T1000 (cell line): ENCODE results near the gene KLF2.

Source experiments
- DNase-seq: peaks from one replicate; lab custom pipeline; 2025; ENCODE audit warnings: mixed read lengths; lab: John Stamatoyannopoulos, UW

The KLF2 gene

DNA sequence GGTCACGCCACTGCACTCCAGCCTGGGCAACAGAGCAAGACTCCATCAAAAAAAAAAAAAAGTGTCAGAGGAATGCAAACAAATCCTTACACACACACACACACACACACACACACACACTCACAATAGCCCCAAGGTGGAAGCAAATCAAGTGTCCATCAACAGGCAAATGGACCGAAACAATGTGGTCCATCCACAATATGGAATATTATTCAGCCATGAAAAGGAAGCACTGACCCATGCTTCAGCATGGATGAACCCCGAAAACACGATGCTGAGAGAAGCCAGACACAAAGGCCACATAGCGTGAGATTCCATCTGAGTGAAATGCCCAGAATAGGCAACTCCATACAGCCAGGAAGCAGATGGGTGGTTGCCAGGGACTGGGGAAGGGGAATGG lies 16.5 kb upstream of the KLF2 start:
- no peak for DNase-seq

DNA sequence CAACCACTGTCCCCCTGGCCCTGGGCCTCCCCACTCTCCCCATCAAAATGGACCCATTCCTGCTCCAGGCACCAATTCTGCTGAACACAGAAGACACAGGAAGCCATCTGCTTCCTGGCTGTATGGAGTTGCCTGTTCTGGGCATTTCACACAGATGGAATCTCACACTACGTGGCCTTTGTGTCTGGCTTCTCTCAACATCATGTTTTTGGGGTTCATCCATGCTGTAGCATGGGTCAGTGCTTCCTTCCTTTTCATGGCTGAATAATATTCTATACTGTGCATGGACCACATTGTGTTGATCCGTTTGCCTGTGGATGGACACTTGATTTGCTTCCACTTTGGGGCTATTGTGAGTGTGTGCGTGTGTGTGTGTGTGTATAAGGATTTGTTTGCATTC lies 15.0 kb upstream of the KLF2 start:
- DNase-seq: no peak

GRCh38 chr19:16315825-16316505 lies 8.7 kb upstream of the KLF2 start:
- DNase-seq: peak; percentile 59

- no peak for DNase-seq
These were observed 8.1 kb upstream of the KLF2 start for GRCh38 chr19:16316506-16316882.

DNA sequence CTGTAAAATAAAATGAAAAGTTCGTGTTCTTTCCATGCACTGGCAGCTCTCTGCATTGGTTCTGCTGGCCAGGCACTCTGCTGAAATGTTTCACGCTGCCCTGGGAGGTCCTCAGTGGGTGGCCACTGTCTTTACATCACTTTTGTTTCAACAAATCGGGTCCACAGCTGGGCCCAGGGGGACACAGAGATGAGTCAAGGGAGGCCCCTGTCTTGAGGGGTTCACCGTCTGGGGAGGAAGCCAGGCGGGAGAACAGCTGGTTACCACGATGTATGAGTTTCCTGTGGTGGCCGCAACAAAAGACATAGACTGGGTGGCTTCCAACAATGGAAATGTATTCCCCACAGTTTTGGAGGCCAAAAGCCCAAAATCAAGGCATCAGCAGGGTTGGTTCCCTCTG lies 5.1 kb upstream of the KLF2 start:
- DNase-seq: no peak

DNA sequence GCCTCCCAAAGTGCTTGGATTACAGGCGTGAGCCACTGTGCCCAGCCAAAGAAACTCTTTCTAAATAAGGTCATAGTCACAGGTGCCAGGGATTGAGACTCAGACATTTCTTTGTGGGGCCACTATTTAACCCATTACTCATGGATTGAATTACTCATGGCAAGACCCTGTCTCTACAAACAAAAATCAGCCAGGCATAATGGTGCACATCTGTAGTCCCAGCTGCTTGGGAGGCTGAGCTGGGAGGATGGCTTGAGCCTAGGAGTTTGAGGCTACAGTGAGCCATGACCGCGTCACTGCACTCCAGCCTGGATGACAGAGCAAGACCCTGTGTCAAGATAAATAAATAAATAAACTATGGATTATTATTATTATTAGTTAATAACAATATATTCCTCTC lies 3.6 kb upstream of the KLF2 start:
- no peak for DNase-seq

DNA sequence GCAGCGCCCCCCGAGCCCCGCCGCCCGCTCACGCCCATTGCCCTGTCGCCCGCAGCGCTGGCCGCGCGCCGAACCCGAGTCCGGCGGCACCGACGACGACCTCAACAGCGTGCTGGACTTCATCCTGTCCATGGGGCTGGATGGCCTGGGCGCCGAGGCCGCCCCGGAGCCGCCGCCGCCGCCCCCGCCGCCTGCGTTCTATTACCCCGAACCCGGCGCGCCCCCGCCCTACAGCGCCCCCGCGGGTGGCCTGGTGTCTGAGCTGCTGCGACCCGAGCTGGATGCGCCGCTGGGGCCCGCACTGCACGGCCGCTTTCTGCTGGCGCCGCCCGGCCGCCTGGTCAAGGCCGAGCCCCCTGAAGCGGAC lies 518 bp downstream of the KLF2 start:
- no peak for DNase-seq

- no peak for DNase-seq
These were observed 1.2 kb downstream of the KLF2 start for GRCh38 chr19:16325641-16326400.

GRCh38 chr19:16326401-16327168 lies 2.0 kb downstream of the KLF2 start:
- DNase-seq: no peak

GRCh38 chr19:16327169-16327475 lies 2.5 kb downstream of the KLF2 start:
- no peak for DNase-seq

DNA sequence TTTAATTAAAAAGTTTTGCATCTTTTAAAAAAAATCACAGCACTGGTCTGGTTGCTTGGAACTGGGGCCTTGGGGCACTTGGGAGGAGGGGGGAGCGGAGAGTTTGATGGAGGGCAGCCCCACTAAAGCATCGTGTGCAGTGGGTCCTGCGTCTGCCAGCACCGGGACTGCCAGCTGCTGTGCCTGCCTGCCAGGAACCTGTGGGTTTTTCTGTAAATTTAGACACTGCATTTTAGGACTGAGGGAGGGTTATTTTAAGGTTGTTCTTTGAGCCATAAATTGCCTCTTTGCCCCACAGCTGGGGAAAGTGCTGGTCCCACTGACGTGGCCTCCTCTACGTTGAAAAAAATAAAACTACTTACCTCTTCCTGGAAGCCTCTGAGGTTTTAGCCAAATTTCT lies 2.9 kb downstream of the KLF2 start:
- DNase-seq: no peak

DNA sequence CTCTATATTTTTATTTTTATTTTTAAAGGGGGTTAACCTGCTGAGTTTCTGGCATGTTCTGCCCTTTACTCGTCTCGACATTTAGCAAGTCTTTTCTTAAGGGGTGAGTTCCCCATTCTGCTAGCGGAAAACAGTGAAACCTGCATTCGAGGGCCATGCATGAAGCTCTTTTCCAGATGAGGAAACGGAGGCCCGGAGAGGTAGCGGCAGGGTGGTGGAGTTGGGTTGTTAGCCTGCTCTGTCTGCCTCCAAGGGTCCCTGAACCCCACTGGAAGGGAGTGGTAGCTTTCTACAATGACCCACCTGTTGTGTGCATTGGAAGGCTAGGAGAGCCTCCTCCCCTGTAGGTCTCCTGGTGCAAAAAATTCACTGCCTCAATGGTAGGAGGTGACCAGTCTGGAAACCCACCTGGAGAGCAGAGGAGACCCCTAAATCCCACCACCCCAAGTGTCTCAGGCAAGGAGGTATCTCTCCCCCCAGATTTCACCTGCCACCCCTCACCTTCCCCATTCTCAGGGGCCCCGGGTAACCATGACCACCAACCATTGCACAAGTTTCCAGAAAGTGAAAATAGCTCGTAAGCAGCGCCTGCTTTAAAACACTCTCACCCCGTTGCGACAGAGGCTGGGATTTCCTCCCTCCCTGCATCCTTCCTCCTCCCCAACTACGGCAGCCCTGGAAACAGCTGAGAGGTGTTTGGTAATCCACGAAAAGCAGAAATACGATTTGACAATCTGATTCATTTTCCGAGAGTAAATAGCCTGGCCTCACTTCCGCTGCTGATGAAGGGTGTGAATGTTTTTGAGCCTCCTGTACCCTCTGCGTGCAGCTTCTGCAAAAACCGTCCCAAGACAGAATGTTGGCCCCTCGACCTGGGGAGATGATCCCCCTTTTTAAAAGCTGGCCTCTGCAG lies 3.5 kb downstream of the KLF2 start:
- DNase-seq: no peak

DNA sequence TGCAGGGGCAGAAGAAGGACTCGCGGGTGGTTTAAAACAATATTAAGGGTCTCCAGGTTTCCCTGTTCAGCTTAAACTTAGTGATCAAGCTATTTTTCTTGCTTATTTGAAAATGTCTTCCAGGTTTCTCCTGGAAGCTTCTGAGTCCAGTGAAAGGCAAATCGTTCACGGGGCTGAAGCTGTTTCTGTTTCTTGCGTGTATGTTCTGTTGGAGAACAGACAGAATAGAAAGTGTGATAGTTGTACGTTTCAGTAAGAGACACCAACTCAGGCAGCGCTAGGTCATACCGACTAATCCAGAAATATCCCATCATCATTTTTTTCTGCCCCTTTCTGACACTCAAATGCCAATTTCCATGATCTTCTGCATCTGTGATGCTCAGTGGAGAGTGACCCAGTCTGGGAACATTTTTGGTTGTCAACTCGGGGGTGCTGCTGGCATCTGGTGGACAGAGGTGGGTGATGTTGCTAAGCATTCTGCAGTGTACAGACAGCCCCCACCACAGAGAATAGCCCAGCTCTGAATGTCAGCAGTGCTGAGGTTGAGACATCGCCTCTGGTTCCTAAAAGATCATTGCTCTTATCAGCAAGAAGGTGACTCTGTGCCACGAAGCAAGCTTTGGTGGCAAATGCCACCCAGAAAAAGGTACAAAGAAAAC lies 4.3 kb downstream of the KLF2 start:
- DNase-seq: no peak

- peak; percentile 76 for DNase-seq
These were observed 5.8 kb downstream of the KLF2 start for GRCh38 chr19:16330368-16330801.

GRCh38 chr19:16330806-16331690 lies 6.4 kb downstream of the KLF2 start:
- no peak for DNase-seq

GRCh38 chr19:16333001-16333586 lies 8.5 kb downstream of the KLF2 start:
- no peak for DNase-seq

DNA sequence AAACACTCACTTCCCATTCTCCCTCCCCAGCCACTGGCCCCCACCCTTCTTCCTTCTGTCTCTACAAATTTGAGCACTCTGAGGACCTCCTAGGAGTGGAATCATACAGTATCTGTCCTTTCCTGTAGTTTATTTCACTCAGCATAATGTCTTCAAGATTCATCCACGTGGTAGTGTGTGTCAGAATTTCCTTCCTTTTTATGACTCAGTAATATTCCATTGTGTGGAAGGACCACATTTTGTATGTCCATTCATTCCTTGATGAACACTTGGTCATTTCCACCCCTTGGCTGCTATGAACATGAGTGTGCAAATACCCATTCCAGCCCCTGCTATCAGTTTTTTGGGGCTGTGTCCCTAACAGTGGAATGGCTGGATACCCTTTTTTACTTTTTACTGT lies 9.8 kb downstream of the KLF2 start:
- no peak for DNase-seq

DNA sequence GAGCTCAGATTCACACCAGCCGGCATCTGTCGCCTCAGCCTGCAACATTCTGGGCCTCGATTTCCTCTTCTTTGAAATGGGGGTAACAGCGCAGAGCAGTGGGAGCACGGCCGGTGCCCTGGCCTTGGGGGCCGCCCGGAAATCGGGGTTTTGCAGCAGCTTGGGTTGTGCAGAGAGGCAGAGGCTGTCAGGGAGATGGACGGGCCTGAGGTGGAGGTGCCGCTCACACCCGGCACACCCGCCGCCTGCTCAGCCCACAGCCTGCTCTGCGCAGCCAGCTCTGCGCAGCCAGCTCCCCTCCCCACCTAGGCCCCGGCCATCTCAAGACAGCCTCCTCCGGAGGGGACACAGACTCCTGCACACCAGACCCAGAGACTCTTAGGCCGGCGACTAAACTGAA lies 10.6 kb downstream of the KLF2 start:
- no peak for DNase-seq

DNA sequence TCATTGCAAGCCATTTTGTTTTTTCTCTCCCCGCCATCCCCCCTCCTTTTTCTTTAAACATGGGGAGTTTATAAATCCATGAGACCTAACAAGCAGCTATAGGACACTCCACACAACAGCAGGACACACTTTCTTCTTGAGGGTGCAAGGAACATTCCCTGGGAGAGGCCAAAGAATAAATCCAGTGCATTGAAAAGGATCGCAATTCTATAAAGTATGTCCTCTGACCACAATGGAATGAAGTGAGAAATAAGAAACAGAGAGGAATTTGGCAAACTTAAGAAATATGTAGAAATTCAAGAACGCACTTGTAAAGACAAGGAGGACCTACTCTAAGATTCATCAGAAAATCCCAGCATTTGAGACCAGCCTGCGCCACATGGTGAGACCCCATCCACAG lies 11.9 kb downstream of the KLF2 start:
- no peak for DNase-seq

DNA sequence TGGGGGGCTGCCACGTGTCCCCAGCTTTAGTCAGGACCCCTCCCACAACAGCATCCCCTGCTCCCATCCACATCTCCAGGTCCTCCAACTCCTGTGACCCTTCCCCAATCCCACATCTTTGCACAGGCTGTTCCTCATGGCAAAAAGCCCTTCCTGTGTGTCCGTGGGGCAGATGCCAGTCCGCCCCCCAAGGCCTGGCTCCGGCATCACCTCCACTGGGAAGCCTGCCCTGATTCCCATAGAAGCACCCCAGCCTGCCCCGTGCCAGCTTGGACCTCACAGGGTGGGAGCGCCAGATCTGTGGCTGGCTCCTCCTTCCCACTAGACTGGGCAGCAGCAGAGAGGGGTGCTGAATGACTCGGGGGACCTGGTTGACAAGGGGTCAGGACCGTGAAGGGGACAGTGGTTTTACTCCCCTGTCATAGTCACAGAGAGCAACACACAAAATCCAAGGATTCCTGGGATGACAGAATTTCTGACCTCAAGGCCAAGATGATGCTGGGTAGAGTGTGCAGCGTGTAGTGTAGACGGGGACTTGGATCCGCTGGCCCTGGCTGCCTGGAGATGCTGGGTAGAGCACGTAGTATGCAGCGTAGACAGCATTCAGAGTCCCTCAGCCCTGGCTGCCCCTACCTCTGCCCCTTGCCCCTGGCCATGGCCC lies 13.3 kb downstream of the KLF2 start:
- no peak for DNase-seq
